HepG2 (cell line): ENCODE data around the gene CLCNKA. TPM values are rescaled to one million over a fixed set of nuclear protein-coding genes. Genes with fewer than 3 reads are reported as not detected.

ENCODE experiments used
- ARNT ChIP-seq: fragments of 450-650 bp; IDR thresholded peaks from 2 replicates; pipeline ENCODE4 v1.6.1; 2017
- FIP1L1 ChIP-seq: fragments of 200-400 bp; formaldehyde crosslinking; IDR thresholded peaks from 2 replicates; pipeline ENCODE4 v1.6.1; 2018; ENCODE audit warnings: low read depth, mild to moderate bottlenecking, low read length, moderate library complexity, borderline replicate concordance; ENCODE audit not compliant: insufficient read depth
- KDM5B ChIP-seq: sonication (generic); formaldehyde crosslinking; IDR thresholded peaks from 2 replicates; pipeline ENCODE4 v1.4.0; 2020; ENCODE audit warnings: missing genetic modification reagents, mild to moderate bottlenecking, borderline replicate concordance
- KLF9 ChIP-seq: IDR thresholded peaks from 2 replicates; pipeline ENCODE4 v1.6.1; 2016; ENCODE audit warnings: low read depth
- MATR3 ChIP-seq: sonication (generic); formaldehyde crosslinking; IDR thresholded peaks from 2 replicates; pipeline ENCODE4 v1.4.0; 2020; ENCODE audit warnings: missing genetic modification reagents
- MLLT10 ChIP-seq: sonication (generic); formaldehyde crosslinking; IDR thresholded peaks from 2 replicates; pipeline ENCODE4 v1.4.0; 2020; ENCODE audit warnings: missing genetic modification reagents
- MTA3 ChIP-seq: sonication (generic); formaldehyde crosslinking; IDR thresholded peaks from 2 replicates; pipeline ENCODE4 v1.4.0; 2020; ENCODE audit warnings: missing genetic modification reagents
- PITX1 ChIP-seq: sonication (generic); formaldehyde crosslinking; IDR thresholded peaks from 2 replicates; pipeline ENCODE4 v1.5.1; 2020; ENCODE audit warnings: mild to moderate bottlenecking, missing genetic modification reagents
- RARG ChIP-seq: sonication (generic); formaldehyde crosslinking; IDR thresholded peaks from 2 replicates; pipeline ENCODE4 v1.4.0; 2020; ENCODE audit warnings: low read depth, mild to moderate bottlenecking, missing genetic modification reagents
- SMC3 ChIP-seq: IDR thresholded peaks from 2 replicates; pipeline ENCODE4 v1.6.1; 2011; ENCODE audit warnings: low read length, improper control_type of control experiment
- TMF1 ChIP-seq: sonication (generic); formaldehyde crosslinking; IDR thresholded peaks from 2 replicates; pipeline ENCODE4 v1.8.1; 2022; ENCODE audit warnings: low read depth, missing genetic modification reagents
- TP53 ChIP-seq: sonication (generic); formaldehyde crosslinking; conservative IDR thresholded peaks from 2 replicates; pipeline ENCODE4 v1.4.0; 2020; ENCODE audit warnings: missing genetic modification reagents
- ZC3H13 ChIP-seq: sonication (generic); formaldehyde crosslinking; IDR thresholded peaks from 2 replicates; pipeline ENCODE4 v1.8.1; 2023; ENCODE audit warnings: mild to moderate bottlenecking, missing genetic modification reagents, moderate library complexity
- ZNF235 ChIP-seq: sonication (generic); formaldehyde crosslinking; IDR thresholded peaks from 2 replicates; pipeline ENCODE4 v1.8.1; 2023; ENCODE audit warnings: mild to moderate bottlenecking, missing genetic modification reagents, borderline replicate concordance
- ZNF256 ChIP-seq: sonication (generic); formaldehyde crosslinking; conservative IDR thresholded peaks from 2 replicates; pipeline ENCODE4 v1.4.0; 2020; ENCODE audit warnings: missing genetic modification reagents
- ZNF484 ChIP-seq: sonication (generic); formaldehyde crosslinking; IDR thresholded peaks from 2 replicates; pipeline ENCODE4 v1.5.1; 2020; ENCODE audit warnings: mild to moderate bottlenecking, low read depth, missing genetic modification reagents, borderline replicate concordance
- ZSCAN12 ChIP-seq: sonication (generic); formaldehyde crosslinking; IDR thresholded peaks from 2 replicates; pipeline ENCODE4 v1.9.0; 2021; ENCODE audit warnings: mild to moderate bottlenecking, missing genetic modification reagents
- polyA plus RNA-seq, 8 experiments: library from polyadenylated mRNA; depleted of rRNA in 3 of 8; stranded (reverse) in 7 of 8; unstranded in 1 of 8; fragments of >200 nt; fragmentation: Illumina TruSeq in 4 of 8; extraction: Trizol in 4 of 8; gene quantifications; 2 replicates each; pipeline versions ENCODE4 v1.2.1 to v1.2.3, GENCODE V29; 2011 to 2016; ENCODE audit warnings: low read depth in 4 of 8, missing spikeins in 1 of 8, mixed read lengths in 1 of 8; ENCODE audit not compliant: insufficient read depth in 1 of 8
- total RNA-seq, 5 experiments: library from RNA; depleted of rRNA; stranded (reverse); fragments of >200 nt; fragmentation: Illumina TruSeq; extraction: Trizol; gene quantifications; 2 replicates each; pipeline ENCODE4 v1.2.3, GENCODE V29; 2016; ENCODE audit warnings: low read depth in 1 of 5
- TF ChIP-seq, protein P1 (sequence below): sonication (generic); formaldehyde crosslinking; IDR thresholded peaks from 2 replicates; pipeline ENCODE4 v1.5.0; 2020; ENCODE audit warnings: missing genetic modification reagents, mild to moderate bottlenecking, borderline replicate concordance
- TF ChIP-seq, protein P2 (sequence below): sonication (generic); formaldehyde crosslinking; IDR thresholded peaks from 2 replicates; pipeline ENCODE4 v1.4.0; 2020; ENCODE audit warnings: mild to moderate bottlenecking, missing genetic modification reagents
- TF ChIP-seq, protein P3 (sequence below): IDR thresholded peaks from 2 replicates; pipeline ENCODE4 v1.6.1; 2012; ENCODE audit warnings: inconsistent platforms
- TF ChIP-seq, protein P4 (sequence below): sonication (generic); IDR thresholded peaks from 2 replicates; pipeline ENCODE4 v1.6.1; 2016; ENCODE audit warnings: low read depth, borderline replicate concordance
- TF ChIP-seq, protein P5 (sequence below): sonication (generic); formaldehyde crosslinking; IDR thresholded peaks from 2 replicates; pipeline ENCODE4 v1.5.0; 2020; ENCODE audit warnings: mild to moderate bottlenecking, missing genetic modification reagents
- TF ChIP-seq, protein P6 (sequence below): sonication (generic); formaldehyde crosslinking; IDR thresholded peaks from 2 replicates; pipeline ENCODE4 v1.5.0; 2020; ENCODE audit warnings: mild to moderate bottlenecking, missing genetic modification reagents, borderline replicate concordance

The CLCNKA gene
- total and polyA plus RNA-seq, 2 of the 13 experiments (the other 11 are each of a cell fraction or from before 2014, with no cell fraction given), result 0.03 TPM; not detected in 1

DNA sequence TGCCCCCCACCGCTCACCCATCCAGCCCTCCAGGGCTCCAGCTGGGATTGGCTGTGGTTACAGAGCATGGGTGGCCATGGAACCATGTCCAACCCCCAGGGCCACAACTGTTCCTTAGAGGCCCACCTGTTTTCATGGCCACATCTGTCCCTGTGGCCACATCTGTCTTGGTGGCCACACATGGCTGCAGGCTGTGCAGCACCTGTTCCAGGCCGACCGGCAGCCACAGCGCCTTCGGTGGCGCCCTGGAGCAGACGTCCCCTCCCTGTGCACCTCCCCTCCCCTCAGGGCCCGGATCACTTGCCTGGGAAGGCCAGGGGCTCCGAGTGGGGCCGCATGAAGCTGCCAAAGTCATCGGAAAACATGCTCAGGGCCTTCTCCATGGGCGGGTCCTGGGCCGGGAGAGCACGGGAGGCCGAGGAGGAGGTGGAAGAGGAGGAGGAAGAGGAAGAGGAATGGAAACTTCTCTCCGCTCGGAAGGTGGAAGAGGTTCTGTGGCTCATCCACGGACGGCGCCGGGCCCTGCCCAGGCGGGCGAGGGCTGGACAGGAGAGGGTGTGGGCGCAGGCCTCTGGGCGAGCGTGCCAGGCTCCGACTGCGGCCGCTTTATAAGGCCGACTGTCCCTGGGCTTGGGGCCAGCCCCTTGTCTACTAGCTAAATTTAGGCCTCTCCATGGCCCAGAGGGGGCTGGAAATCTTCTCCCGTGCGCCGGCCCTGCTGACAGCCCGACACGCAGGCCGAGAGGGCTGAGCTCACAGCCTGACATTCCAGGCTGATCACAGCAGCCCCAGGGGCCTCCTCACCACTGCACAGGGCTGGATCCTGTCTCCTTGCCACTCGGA lies 4.2 kb upstream of the CLCNKA start, which contains the start of gene HSPB7 (continued):
- TF ChIP-seq MLLT10 (CRISPR knock-in tag) (no peak), ZSCAN12 (no peak), RARG (no peak), ZNF235 (no peak), SMC3 (no peak), KLF9 (CRISPR knock-in tag) (no peak), KDM5B (CRISPR knock-in tag) (0 out of 2 replicates have a peak, but pooled peaks have one; percentile 42), TMF1 (CRISPR knock-in tag) (no peak), ZC3H13 (CRISPR knock-in tag) (no peak), TP53 (CRISPR knock-in tag) (no peak), FIP1L1 (no peak), ZNF256 (CRISPR knock-in tag) (no peak), ARNT (no peak), PITX1 (CRISPR knock-in tag) (no peak), MATR3 (CRISPR knock-in tag) (no peak), MTA3 (no peak), ZNF484 (no peak)
- TF ChIP-seq, protein P1, sequence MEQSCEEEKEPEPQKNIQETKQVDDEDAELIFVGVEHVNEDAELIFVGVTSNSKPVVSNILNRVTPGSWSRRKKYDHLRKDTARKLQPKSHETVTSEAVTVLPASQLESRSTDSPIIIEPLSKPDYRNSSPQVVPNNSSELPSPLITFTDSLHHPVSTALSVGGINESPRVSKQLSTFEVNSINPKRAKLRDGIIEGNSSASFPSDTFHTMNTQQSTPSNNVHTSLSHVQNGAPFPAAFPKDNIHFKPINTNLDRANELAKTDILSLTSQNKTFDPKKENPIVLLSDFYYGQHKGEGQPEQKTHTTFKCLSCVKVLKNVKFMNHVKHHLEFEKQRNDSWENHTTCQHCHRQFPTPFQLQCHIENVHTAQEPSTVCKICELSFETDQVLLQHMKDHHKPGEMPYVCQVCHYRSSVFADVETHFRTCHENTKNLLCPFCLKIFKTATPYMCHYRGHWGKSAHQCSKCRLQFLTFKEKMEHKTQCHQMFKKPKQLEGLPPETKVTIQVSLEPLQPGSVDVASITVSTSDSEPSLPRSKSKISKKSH (CRISPR knock-in tag), result no peak
- TF ChIP-seq, protein P2, sequence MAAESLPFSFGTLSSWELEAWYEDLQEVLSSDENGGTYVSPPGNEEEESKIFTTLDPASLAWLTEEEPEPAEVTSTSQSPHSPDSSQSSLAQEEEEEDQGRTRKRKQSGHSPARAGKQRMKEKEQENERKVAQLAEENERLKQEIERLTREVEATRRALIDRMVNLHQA (CRISPR knock-in tag), result no peak
- TF ChIP-seq, protein P3, sequence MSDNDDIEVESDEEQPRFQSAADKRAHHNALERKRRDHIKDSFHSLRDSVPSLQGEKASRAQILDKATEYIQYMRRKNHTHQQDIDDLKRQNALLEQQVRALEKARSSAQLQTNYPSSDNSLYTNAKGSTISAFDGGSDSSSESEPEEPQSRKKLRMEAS, result 0 out of 2 replicates have a peak, but pooled peaks have one; percentile 29
- TF ChIP-seq, protein P4, sequence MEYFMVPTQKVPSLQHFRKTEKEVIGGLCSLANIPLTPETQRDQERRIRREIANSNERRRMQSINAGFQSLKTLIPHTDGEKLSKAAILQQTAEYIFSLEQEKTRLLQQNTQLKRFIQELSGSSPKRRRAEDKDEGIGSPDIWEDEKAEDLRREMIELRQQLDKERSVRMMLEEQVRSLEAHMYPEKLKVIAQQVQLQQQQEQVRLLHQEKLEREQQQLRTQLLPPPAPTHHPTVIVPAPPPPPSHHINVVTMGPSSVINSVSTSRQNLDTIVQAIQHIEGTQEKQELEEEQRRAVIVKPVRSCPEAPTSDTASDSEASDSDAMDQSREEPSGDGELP, result peak; percentile 38; the same call in 1 of the 2 replicates
- TF ChIP-seq, protein P5, sequence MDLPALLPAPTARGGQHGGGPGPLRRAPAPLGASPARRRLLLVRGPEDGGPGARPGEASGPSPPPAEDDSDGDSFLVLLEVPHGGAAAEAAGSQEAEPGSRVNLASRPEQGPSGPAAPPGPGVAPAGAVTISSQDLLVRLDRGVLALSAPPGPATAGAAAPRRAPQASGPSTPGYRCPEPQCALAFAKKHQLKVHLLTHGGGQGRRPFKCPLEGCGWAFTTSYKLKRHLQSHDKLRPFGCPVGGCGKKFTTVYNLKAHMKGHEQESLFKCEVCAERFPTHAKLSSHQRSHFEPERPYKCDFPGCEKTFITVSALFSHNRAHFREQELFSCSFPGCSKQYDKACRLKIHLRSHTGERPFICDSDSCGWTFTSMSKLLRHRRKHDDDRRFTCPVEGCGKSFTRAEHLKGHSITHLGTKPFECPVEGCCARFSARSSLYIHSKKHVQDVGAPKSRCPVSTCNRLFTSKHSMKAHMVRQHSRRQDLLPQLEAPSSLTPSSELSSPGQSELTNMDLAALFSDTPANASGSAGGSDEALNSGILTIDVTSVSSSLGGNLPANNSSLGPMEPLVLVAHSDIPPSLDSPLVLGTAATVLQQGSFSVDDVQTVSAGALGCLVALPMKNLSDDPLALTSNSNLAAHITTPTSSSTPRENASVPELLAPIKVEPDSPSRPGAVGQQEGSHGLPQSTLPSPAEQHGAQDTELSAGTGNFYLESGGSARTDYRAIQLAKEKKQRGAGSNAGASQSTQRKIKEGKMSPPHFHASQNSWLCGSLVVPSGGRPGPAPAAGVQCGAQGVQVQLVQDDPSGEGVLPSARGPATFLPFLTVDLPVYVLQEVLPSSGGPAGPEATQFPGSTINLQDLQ, result no peak
- TF ChIP-seq, protein P6, sequence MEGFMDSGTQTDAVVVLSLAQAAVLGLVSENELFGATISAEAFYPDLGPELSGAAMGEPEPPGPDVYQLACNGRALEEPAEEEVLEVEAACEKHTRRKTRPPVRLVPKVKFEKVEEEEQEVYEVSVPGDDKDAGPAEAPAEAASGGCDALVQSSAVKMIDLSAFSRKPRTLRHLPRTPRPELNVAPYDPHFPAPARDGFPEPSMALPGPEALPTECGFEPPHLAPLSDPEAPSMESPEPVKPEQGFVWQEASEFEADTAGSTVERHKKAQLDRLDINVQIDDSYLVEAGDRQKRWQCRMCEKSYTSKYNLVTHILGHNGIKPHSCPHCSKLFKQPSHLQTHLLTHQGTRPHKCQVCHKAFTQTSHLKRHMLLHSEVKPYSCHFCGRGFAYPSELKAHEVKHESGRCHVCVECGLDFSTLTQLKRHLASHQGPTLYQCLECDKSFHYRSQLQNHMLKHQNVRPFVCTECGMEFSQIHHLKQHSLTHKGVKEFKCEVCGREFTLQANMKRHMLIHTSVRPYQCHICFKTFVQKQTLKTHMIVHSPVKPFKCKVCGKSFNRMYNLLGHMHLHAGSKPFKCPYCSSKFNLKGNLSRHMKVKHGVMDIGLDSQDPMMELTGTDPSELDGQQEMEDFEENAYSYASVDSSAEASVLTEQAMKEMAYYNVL, result no peak
